H9 (cell line): ENCODE measurements around the gene NXNL2. TPM values are rescaled to one million over a fixed set of nuclear protein-coding genes. Genes with fewer than 3 reads are reported as not detected.

ENCODE experiments used
- DNase-seq: peaks from one replicate; pipeline ENCODE4 v3.0.0-alpha.2; 2017
- H2AFZ ChIP-seq: one replicate; pipeline ENCODE4 v1.6.1; 2013; ENCODE audit warnings: mild to moderate bottlenecking, low read length, control low read depth, moderate library complexity
- H2AK5ac ChIP-seq: 2 replicates; pipeline ENCODE4 v1.6.1; 2013; ENCODE audit warnings: low read length, control low read depth, mixed read lengths; ENCODE audit not compliant: insufficient read length
- H2BK120ac ChIP-seq: one replicate; pipeline ENCODE4 v1.6.1; 2013; ENCODE audit warnings: low read depth, mild to moderate bottlenecking, low read length, control low read depth, inconsistent platforms; ENCODE audit not compliant: poor library complexity, severe bottlenecking
- H2BK12ac ChIP-seq: 2 replicates; pipeline ENCODE4 v1.6.1; 2013; ENCODE audit warnings: low read length, control low read depth, mixed read lengths, low read depth; ENCODE audit not compliant: insufficient read length
- H2BK15ac ChIP-seq: 2 replicates; pipeline ENCODE4 v1.6.1; 2013; ENCODE audit warnings: low read depth, low read length, control low read depth
- H2BK20ac ChIP-seq: one replicate; pipeline ENCODE4 v1.6.1; 2013; ENCODE audit warnings: low read depth, mild to moderate bottlenecking, low read length, control low read depth, inconsistent platforms; ENCODE audit not compliant: poor library complexity, severe bottlenecking
- H2BK5ac ChIP-seq: 2 replicates; pipeline ENCODE4 v1.6.1; 2013; ENCODE audit warnings: low read length, control low read depth, mixed read lengths; ENCODE audit not compliant: insufficient read length
- H3K14ac ChIP-seq: 2 replicates; pipeline ENCODE4 v1.6.1; 2013; ENCODE audit warnings: low read length, control low read depth; ENCODE audit not compliant: insufficient read depth
- H3K18ac ChIP-seq: 2 replicates; pipeline ENCODE4 v1.6.1; 2013; ENCODE audit warnings: low read depth, mild to moderate bottlenecking, mixed read lengths, low read length, control low read depth; ENCODE audit not compliant: insufficient read length
- H3K23ac ChIP-seq: 2 replicates; pipeline ENCODE4 v1.6.1; 2013; ENCODE audit warnings: low read length, control low read depth, mixed read lengths, low read depth; ENCODE audit not compliant: insufficient read length
- H3K23me2 ChIP-seq: 2 replicates; pipeline ENCODE4 v1.6.1; 2013; ENCODE audit warnings: low read depth, mild to moderate bottlenecking, mixed read lengths, low read length, control low read depth; ENCODE audit not compliant: insufficient read length, poor library complexity, severe bottlenecking
- H3K27ac ChIP-seq: 2 replicates; pipeline ENCODE4 v1.5.1; 2013; ENCODE audit warnings: low read length, control low read depth, mixed read lengths, low read depth; ENCODE audit not compliant: insufficient read length
- H3K27me3 ChIP-seq: 2 replicates; pipeline ENCODE4 v1.6.1; 2013; ENCODE audit warnings: low read length, control low read depth, inconsistent platforms; ENCODE audit not compliant: insufficient read depth
- H3K4ac ChIP-seq: 2 replicates; pipeline ENCODE4 v1.6.1; 2013; ENCODE audit warnings: low read depth, mild to moderate bottlenecking, control low read depth, inconsistent platforms, low read length, moderate library complexity
- H3K4me1 ChIP-seq: 2 replicates; pipeline ENCODE4 v1.6.1; 2013; ENCODE audit warnings: low read length, control low read depth, inconsistent platforms; ENCODE audit not compliant: insufficient read depth
- H3K4me2 ChIP-seq: 2 replicates; pipeline ENCODE4 v1.6.1; 2013; ENCODE audit warnings: low read length, control low read depth, mixed read lengths; ENCODE audit not compliant: insufficient read length, insufficient read depth
- H3K56ac ChIP-seq: 2 replicates; pipeline ENCODE4 v1.6.1; 2013; ENCODE audit warnings: low read depth, mild to moderate bottlenecking, mixed read lengths, low read length, control low read depth; ENCODE audit not compliant: insufficient read length
- H3K79me1 ChIP-seq: 2 replicates; pipeline ENCODE4 v1.6.1; 2013; ENCODE audit warnings: low read depth, mild to moderate bottlenecking, moderate library complexity, low read length, control low read depth, inconsistent platforms; ENCODE audit not compliant: insufficient read depth, poor library complexity, severe bottlenecking
- H3K79me2 ChIP-seq: 2 replicates; pipeline ENCODE4 v1.6.1; 2013; ENCODE audit warnings: low read length, control low read depth, inconsistent platforms; ENCODE audit not compliant: insufficient read depth
- H3K9ac ChIP-seq: 2 replicates; pipeline ENCODE4 v1.6.1; 2013; ENCODE audit warnings: low read length, control low read depth, mixed read lengths; ENCODE audit not compliant: insufficient read length; ENCODE audit errors: extremely low read depth
- H3K9me3 ChIP-seq: one replicate; pipeline ENCODE4 v1.6.1; 2013; ENCODE audit warnings: low read depth, low read length, inconsistent platforms; ENCODE audit not compliant: control insufficient read depth
- H3T11ph ChIP-seq: one replicate; pipeline ENCODE4 v1.6.1; 2013; ENCODE audit warnings: mild to moderate bottlenecking, low read length, control low read depth, inconsistent platforms
- H4K20me1 ChIP-seq: one replicate; pipeline ENCODE4 v1.6.1; 2013; ENCODE audit not compliant: control insufficient read depth, insufficient read length, insufficient read depth
- H4K5ac ChIP-seq: 2 replicates; pipeline ENCODE4 v1.6.1; 2013; ENCODE audit warnings: low read depth, mild to moderate bottlenecking, mixed read lengths, low read length, control low read depth; ENCODE audit not compliant: insufficient read length
- H4K8ac ChIP-seq: replicated peaks from 2 replicates; pipeline ENCODE4 v1.6.1; 2013; ENCODE audit warnings: low read length, control low read depth, mixed read lengths, low read depth; ENCODE audit not compliant: insufficient read length
- H4K91ac ChIP-seq: 2 replicates; pipeline ENCODE4 v1.6.1; 2013; ENCODE audit warnings: low read depth, mild to moderate bottlenecking, moderate library complexity, mixed read lengths, low read length, control low read depth; ENCODE audit not compliant: insufficient read length
- H3K27ac Mint-ChIP-seq, 3 experiments: 2 replicates in 2 of 3; 3 replicates in 1 of 3; pipeline ENCODE4 v1.8.0; 2020 to 2021; ENCODE audit warnings: mixed read lengths in 3 of 3, mild to moderate bottlenecking in 1 of 3, moderate library complexity in 1 of 3
- H3K27me3 Mint-ChIP-seq: 2 replicates; pipeline ENCODE4 v1.8.0; 2021; ENCODE audit warnings: low read depth, mild to moderate bottlenecking, moderate library complexity, mixed read lengths
- H3K36me3 Mint-ChIP-seq, 3 experiments: 2 replicates in 2 of 3; 3 replicates in 1 of 3; pipeline ENCODE4 v1.8.0; 2020 to 2021; ENCODE audit warnings: low read depth in 3 of 3, mixed read lengths in 3 of 3; ENCODE audit not compliant: insufficient read depth in 1 of 3
- H3K4me1 Mint-ChIP-seq, 2 experiments: 2 replicates each; pipeline ENCODE4 v1.8.0; 2020; ENCODE audit warnings: mixed read lengths in 2 of 2
- H3K4me3 Mint-ChIP-seq, 2 experiments: 2 replicates in 1 of 2; 3 replicates in 1 of 2; pipeline ENCODE4 v1.8.0; 2020 to 2021; ENCODE audit warnings: mild to moderate bottlenecking in 2 of 2, mixed read lengths in 2 of 2, moderate library complexity in 1 of 2
- H3K9me3 Mint-ChIP-seq, 2 experiments: 2 replicates in 1 of 2; 3 replicates in 1 of 2; pipeline ENCODE4 v1.8.0; 2020; ENCODE audit warnings: mild to moderate bottlenecking in 2 of 2, mixed read lengths in 2 of 2, moderate library complexity in 1 of 2
- WGBS: extraction: QIAGEN DNeasy Blood & Tissue Kit; methylation state at CpG from one replicate; pipeline ENCODE4 v1.1.7; 2013; ENCODE audit warnings: missing lambda C conversion rate, low lambda C conversion rate, mixed read lengths; ENCODE audit not compliant: insufficient read length; ENCODE audit errors: extremely low coverage; 5-methylcytosine and 5-hydroxymethylcytosine counted together
- total RNA-seq: library from RNA; stranded (reverse); gene quantifications from 2 replicates; pipeline ENCODE4 v1.2.1, GENCODE V29; 2021
- TF ChIP-seq, protein P1 (sequence below): fragments of 200-600 bp; sonication (generic); conservative IDR thresholded peaks from 3 replicates; pipeline ENCODE4 v1.8.0; 2021; ENCODE audit warnings: antibody characterized with exemption, mild to moderate bottlenecking

The NXNL2 gene
- total RNA-seq, 1 experiment from 2014 or later = 0.57 TPM

DNA sequence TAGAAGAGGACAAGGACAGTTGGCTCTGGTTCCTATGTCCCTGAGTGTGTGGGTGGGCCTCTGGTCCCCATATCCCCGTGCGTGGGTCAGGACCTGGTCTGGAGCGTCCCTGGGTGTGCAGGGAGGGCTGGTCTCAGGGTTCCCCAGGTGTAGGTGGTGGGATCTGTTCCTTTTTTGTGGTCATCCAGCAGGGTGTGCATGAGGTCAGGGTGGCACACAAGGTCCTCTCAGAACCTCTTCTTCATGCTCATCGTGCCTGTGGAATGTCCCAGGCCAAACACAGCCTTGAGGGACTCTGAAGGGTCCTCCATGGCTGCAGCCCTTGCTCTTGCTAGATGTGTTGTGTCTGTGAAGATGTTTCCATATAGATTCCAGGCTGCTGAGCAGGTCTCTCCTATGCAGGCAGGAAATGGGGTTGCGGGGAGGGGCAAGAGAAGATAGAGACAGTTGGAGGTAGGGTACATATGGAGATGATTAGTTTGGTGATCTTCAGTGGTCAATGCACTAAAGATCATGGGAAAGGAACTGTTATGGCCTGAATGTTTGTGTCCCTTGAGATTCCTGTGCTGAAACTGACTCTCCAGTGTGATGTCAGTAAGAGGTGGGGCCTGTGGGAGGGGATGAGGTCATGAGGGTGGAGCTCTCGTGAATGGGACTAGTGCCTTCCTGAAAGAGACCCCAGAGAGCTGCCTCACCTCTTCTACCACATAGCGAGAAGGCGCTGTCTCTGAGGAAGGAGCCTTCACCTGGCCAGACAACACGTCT, 53.1 kb downstream of the NXNL2 start:
- Histone ChIP-seq H2BK15ac (no peak overlapping the region), H2BK120ac (no peak overlapping the region), H3K23ac (no peak overlapping the region), H2AFZ (no peak overlapping the region), H3K27me3 (no peaks in the 10 kb centered on the region), H4K8ac (no peak overlapping the region), H3K56ac (no peak overlapping the region), H3K9me3 (no peaks in the 10 kb centered on the region), H2BK20ac (no peak overlapping the region), H2BK5ac (no peak overlapping the region), H3K23me2 (no peaks in the 10 kb centered on the region), H3K79me1 (no peaks in the 10 kb centered on the region), H3K4ac (no peak overlapping the region), H3K79me2 (no peaks in the 10 kb centered on the region), H3K27ac (no peak overlapping the region), H4K20me1 (no peaks in the 10 kb centered on the region), H3K4me1 (no peaks in the 10 kb centered on the region), H2BK12ac (no peak overlapping the region), H2AK5ac (no peak overlapping the region), H4K5ac (no peak overlapping the region), H3T11ph (no peak overlapping the region), H3K18ac (no peak overlapping the region), H3K14ac (no peak overlapping the region), H4K91ac (no peak overlapping the region), H3K9ac (no peak overlapping the region), H3K4me2 (no peak overlapping the region)
- no peaks in the 10 kb centered on the region; the same call in 1 of the 2 replicates for H3K27me3 Mint-ChIP-seq
- no peak overlapping the region for H3K4me3 Mint-ChIP-seq
- peaks cover 0 to 5% of the 10 kb centered on the region in 2 experiments; a peak in 3 of 5 replicates for H3K9me3 Mint-ChIP-seq
- peaks cover 0 to 2% (median 0%) of the 10 kb centered on the region in 3 experiments; a peak in 1 of 7 replicates for H3K36me3 Mint-ChIP-seq
- peaks cover 2 to 6% of the 10 kb centered on the region in 2 experiments for H3K4me1 Mint-ChIP-seq
- WGBS = no CpG with 5 or more reads among the region's 9 CpGs
- peak overlapping the region in 1 of 3 experiments; percentile 4; a peak in 2 of 7 replicates for H3K27ac Mint-ChIP-seq
- DNase-seq = no peak
- TF ChIP-seq, protein P1, sequence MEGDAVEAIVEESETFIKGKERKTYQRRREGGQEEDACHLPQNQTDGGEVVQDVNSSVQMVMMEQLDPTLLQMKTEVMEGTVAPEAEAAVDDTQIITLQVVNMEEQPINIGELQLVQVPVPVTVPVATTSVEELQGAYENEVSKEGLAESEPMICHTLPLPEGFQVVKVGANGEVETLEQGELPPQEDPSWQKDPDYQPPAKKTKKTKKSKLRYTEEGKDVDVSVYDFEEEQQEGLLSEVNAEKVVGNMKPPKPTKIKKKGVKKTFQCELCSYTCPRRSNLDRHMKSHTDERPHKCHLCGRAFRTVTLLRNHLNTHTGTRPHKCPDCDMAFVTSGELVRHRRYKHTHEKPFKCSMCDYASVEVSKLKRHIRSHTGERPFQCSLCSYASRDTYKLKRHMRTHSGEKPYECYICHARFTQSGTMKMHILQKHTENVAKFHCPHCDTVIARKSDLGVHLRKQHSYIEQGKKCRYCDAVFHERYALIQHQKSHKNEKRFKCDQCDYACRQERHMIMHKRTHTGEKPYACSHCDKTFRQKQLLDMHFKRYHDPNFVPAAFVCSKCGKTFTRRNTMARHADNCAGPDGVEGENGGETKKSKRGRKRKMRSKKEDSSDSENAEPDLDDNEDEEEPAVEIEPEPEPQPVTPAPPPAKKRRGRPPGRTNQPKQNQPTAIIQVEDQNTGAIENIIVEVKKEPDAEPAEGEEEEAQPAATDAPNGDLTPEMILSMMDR = no peak
